HepG2 (cell line): ENCODE results near the gene RGCC. TPM values are rescaled to one million over a fixed set of nuclear protein-coding genes. Genes with fewer than 3 reads are reported as not detected.

Experiments
- IKZF4 ChIP-seq: sonication (generic); formaldehyde crosslinking; IDR thresholded peaks from 2 replicates; pipeline ENCODE4 v1.5.1; 2020; ENCODE audit warnings: borderline replicate concordance, mild to moderate bottlenecking, low read depth, missing genetic modification reagents; ENCODE audit errors: not compliant biosample characterization
- RBM39 ChIP-seq: fragments of 200-400 bp; formaldehyde crosslinking; IDR thresholded peaks from one replicate; pipeline ENCODE4 v1.6.1; 2018; ENCODE audit warnings: antibody characterized with exemption, mild to moderate bottlenecking, low read depth, low read length; ENCODE audit not compliant: poor library complexity, severe bottlenecking
- RNF2 ChIP-seq: fragments of 450-650 bp; conservative IDR thresholded peaks from 2 replicates; pipeline ENCODE4 v1.6.1; 2016; ENCODE audit warnings: low read depth
- SSRP1 ChIP-seq: IDR thresholded peaks from 2 replicates; pipeline ENCODE4 v1.6.1; 2016; ENCODE audit warnings: control low read depth
- polyA plus RNA-seq, 8 experiments: library from polyadenylated mRNA; depleted of rRNA in 3 of 8; stranded (reverse) in 7 of 8; unstranded in 1 of 8; fragments of >200 nt; fragmentation: Illumina TruSeq in 4 of 8; extraction: Trizol in 4 of 8; gene quantifications; 2 replicates each; pipeline versions ENCODE4 v1.2.1 to v1.2.3, GENCODE V29; 2011 to 2016; ENCODE audit warnings: low read depth in 4 of 8, missing spikeins in 1 of 8, mixed read lengths in 1 of 8; ENCODE audit not compliant: insufficient read depth in 1 of 8
- total RNA-seq, 5 experiments: library from RNA; depleted of rRNA; stranded (reverse); fragments of >200 nt; fragmentation: Illumina TruSeq; extraction: Trizol; gene quantifications; 2 replicates each; pipeline ENCODE4 v1.2.3, GENCODE V29; 2016; ENCODE audit warnings: low read depth in 1 of 5
- TF ChIP-seq, protein P1 (sequence below): sonication (generic); formaldehyde crosslinking; IDR thresholded peaks from 2 replicates; pipeline ENCODE4 v1.4.0; 2020; ENCODE audit warnings: missing genetic modification reagents, borderline replicate concordance
- TF ChIP-seq, protein P2 (sequence below): sonication (generic); formaldehyde crosslinking; IDR thresholded peaks from 2 replicates; pipeline ENCODE4 v1.5.0; 2020; ENCODE audit warnings: mild to moderate bottlenecking, missing genetic modification reagents
- TF ChIP-seq, protein P3 (sequence below): sonication (generic); formaldehyde crosslinking; IDR thresholded peaks from 2 replicates; pipeline ENCODE4 v1.5.1; 2020; ENCODE audit warnings: mild to moderate bottlenecking, missing genetic modification reagents, moderate library complexity
- TF ChIP-seq, protein P4 (sequence below), 2 experiments: fragments of 450-650 bp in 1 of 2; sonication (generic) in 1 of 2; formaldehyde crosslinking in 1 of 2; IDR thresholded peaks; 2 replicates each; pipeline versions ENCODE4 v1.6.1 to v1.8.0; 2016 to 2022; ENCODE audit warnings: antibody characterized with exemption in 1 of 2, mild to moderate bottlenecking in 1 of 2, missing genetic modification reagents in 1 of 2

The RGCC gene
- total and polyA plus RNA-seq, 2 of the 13 experiments (the other 11 are each of a cell fraction or from before 2014, with no cell fraction given): 0.20 to 8.4 TPM

DNA sequence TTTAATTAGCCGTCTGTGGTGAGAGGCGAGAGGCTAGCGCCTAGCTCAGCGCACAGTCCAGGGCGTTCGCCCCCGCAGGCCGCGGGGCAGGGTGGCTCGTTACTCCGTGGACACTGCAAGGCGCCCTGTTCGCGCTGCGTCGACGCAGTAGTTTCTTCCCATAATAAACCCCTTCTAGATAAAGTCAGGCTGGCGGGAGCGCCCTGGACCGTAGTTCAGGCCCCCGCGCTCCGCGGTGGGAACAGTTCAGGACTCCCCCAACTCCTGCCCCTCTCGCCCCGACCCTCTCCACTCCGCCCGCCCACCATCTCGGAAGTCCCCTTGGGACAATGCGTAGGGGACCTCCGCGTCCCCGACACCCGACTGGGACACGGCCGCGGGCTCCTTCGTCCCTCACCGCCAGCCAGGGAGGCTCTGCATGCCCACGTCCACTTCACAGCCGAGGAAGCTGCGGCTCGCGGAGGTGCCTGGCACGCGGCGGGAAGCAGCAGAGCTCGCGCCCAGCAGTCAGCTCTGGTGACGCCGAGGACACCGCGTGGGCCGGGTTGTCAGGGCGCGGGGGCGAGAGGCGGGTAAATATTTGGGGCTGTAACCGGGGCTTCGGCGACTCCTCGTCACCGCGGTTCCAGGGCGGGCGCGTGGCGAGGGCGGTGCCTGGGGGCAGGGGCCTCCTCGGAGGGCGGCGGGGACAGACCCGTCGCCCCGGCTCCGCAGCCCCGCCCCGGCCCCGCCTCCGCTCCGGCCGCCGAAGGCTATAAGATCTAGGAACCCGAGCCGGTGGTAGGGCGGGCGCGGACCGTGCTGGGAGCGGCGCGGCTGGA is at the start of gene RGCC (continued):
- TF ChIP-seq, protein P1, sequence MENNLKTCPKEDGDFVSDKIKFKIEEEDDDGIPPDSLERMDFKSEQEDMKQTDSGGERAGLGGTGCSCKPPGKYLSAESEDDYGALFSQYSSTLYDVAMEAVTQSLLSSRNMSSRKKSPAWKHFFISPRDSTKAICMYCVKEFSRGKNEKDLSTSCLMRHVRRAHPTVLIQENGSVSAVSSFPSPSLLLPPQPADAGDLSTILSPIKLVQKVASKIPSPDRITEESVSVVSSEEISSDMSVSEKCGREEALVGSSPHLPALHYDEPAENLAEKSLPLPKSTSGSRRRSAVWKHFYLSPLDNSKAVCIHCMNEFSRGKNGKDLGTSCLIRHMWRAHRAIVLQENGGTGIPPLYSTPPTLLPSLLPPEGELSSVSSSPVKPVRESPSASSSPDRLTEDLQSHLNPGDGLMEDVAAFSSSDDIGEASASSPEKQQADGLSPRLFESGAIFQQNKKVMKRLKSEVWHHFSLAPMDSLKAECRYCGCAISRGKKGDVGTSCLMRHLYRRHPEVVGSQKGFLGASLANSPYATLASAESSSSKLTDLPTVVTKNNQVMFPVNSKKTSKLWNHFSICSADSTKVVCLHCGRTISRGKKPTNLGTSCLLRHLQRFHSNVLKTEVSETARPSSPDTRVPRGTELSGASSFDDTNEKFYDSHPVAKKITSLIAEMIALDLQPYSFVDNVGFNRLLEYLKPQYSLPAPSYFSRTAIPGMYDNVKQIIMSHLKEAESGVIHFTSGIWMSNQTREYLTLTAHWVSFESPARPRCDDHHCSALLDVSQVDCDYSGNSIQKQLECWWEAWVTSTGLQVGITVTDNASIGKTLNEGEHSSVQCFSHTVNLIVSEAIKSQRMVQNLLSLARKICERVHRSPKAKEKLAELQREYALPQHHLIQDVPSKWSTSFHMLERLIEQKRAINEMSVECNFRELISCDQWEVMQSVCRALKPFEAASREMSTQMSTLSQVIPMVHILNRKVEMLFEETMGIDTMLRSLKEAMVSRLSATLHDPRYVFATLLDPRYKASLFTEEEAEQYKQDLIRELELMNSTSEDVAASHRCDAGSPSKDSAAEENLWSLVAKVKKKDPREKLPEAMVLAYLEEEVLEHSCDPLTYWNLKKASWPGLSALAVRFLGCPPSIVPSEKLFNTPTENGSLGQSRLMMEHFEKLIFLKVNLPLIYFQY (CRISPR knock-in tag): no peak
- TF ChIP-seq RBM39 (no peak), IKZF4 (CRISPR knock-in tag) (peak; percentile 93), RNF2 (peak; percentile 93), SSRP1 (no peak)
- TF ChIP-seq, protein P2, sequence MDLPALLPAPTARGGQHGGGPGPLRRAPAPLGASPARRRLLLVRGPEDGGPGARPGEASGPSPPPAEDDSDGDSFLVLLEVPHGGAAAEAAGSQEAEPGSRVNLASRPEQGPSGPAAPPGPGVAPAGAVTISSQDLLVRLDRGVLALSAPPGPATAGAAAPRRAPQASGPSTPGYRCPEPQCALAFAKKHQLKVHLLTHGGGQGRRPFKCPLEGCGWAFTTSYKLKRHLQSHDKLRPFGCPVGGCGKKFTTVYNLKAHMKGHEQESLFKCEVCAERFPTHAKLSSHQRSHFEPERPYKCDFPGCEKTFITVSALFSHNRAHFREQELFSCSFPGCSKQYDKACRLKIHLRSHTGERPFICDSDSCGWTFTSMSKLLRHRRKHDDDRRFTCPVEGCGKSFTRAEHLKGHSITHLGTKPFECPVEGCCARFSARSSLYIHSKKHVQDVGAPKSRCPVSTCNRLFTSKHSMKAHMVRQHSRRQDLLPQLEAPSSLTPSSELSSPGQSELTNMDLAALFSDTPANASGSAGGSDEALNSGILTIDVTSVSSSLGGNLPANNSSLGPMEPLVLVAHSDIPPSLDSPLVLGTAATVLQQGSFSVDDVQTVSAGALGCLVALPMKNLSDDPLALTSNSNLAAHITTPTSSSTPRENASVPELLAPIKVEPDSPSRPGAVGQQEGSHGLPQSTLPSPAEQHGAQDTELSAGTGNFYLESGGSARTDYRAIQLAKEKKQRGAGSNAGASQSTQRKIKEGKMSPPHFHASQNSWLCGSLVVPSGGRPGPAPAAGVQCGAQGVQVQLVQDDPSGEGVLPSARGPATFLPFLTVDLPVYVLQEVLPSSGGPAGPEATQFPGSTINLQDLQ (CRISPR knock-in tag): peak; percentile 68; the same call in 1 of the 2 replicates
- TF ChIP-seq, protein P3, sequence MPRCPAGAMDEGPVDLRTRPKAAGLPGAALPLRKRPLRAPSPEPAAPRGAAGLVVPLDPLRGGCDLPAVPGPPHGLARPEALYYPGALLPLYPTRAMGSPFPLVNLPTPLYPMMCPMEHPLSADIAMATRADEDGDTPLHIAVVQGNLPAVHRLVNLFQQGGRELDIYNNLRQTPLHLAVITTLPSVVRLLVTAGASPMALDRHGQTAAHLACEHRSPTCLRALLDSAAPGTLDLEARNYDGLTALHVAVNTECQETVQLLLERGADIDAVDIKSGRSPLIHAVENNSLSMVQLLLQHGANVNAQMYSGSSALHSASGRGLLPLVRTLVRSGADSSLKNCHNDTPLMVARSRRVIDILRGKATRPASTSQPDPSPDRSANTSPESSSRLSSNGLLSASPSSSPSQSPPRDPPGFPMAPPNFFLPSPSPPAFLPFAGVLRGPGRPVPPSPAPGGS: peak; percentile 79
- TF ChIP-seq, protein P4, sequence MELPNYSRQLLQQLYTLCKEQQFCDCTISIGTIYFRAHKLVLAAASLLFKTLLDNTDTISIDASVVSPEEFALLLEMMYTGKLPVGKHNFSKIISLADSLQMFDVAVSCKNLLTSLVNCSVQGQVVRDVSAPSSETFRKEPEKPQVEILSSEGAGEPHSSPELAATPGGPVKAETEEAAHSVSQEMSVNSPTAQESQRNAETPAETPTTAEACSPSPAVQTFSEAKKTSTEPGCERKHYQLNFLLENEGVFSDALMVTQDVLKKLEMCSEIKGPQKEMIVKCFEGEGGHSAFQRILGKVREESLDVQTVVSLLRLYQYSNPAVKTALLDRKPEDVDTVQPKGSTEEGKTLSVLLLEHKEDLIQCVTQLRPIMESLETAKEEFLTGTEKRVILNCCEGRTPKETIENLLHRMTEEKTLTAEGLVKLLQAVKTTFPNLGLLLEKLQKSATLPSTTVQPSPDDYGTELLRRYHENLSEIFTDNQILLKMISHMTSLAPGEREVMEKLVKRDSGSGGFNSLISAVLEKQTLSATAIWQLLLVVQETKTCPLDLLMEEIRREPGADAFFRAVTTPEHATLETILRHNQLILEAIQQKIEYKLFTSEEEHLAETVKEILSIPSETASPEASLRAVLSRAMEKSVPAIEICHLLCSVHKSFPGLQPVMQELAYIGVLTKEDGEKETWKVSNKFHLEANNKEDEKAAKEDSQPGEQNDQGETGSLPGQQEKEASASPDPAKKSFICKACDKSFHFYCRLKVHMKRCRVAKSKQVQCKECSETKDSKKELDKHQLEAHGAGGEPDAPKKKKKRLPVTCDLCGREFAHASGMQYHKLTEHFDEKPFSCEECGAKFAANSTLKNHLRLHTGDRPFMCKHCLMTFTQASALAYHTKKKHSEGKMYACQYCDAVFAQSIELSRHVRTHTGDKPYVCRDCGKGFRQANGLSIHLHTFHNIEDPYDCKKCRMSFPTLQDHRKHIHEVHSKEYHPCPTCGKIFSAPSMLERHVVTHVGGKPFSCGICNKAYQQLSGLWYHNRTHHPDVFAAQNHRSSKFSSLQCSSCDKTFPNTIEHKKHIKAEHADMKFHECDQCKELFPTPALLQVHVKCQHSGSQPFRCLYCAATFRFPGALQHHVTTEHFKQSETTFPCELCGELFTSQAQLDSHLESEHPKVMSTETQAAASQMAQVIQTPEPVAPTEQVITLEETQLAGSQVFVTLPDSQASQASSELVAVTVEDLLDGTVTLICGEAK (IDR thresholded peaks at IDR 0.05): no peak
- TF ChIP-seq, protein P4 (CRISPR knock-in tag; IDR thresholded peaks at IDR 0.05): peak; percentile 48
